Kidney capillary endothelial cell (primary cell): ENCODE measurements around the gene RPS6KB2.
A peak's percentile ranks its signal among the peaks of the same experiment; 100 is the strongest.

Source experiments
- DNase-seq: peaks from one replicate; pipeline ENCODE4 v3.0.0-alpha.2; 2018; ENCODE audit warnings: low spot score

RPS6KB2 gene

GRCh38 chr11:67428052-67429001 lies at the start of gene RPS6KB2:
RPS6KB2 (plus strand) TSS chr11:67428494; CDS start chr11:67428546, 52 bp downstream.
- peak; percentile 97 for DNase-seq

GRCh38 chr11:67378544-67378943 lies 49.8 kb upstream of the RPS6KB2 start:
- no peak for DNase-seq

GRCh38 chr11:67379061-67380058 lies 48.9 kb upstream of the RPS6KB2 start:
- DNase-seq, result no peak

GRCh38 chr11:67381244-67381972 lies 46.9 kb upstream of the RPS6KB2 start:
- DNase-seq, result no peak

GRCh38 chr11:67382276-67383136 lies 45.8 kb upstream of the RPS6KB2 start:
- peak; percentile 75 for DNase-seq

GRCh38 chr11:67384851-67385366 lies 43.4 kb upstream of the RPS6KB2 start:
- no peak for DNase-seq

GRCh38 chr11:67387069-67387468 lies 41.2 kb upstream of the RPS6KB2 start:
- no peak for DNase-seq

- DNase-seq, result no peak
Observed at GRCh38 chr11:67387518-67387917, 40.8 kb upstream of the RPS6KB2 start.

GRCh38 chr11:67389477-67389876 lies 38.8 kb upstream of the RPS6KB2 start:
- no peak for DNase-seq

GRCh38 chr11:67390947-67391303 lies 37.4 kb upstream of the RPS6KB2 start:
- DNase-seq, result no peak

GRCh38 chr11:67391304-67392182 lies 36.8 kb upstream of the RPS6KB2 start, which contains the start of gene RAD9A:
RAD9A (plus strand) TSS chr11:67391986; CDS start chr11:67392045, 59 bp downstream.
- DNase-seq, result peak; percentile 90

- no peak for DNase-seq
Observed at GRCh38 chr11:67392183-67392715, 36.0 kb upstream of the RPS6KB2 start.

GRCh38 chr11:67393437-67393836 lies 34.9 kb upstream of the RPS6KB2 start:
- no peak for DNase-seq

GRCh38 chr11:67393990-67394389 lies 34.3 kb upstream of the RPS6KB2 start:
- DNase-seq, result no peak

GRCh38 chr11:67395555-67396258 lies 32.6 kb upstream of the RPS6KB2 start:
- DNase-seq, result no peak

- no peak for DNase-seq
Observed at GRCh38 chr11:67396259-67396581, 32.1 kb upstream of the RPS6KB2 start.

- no peak for DNase-seq
Observed at GRCh38 chr11:67396587-67397389, 31.5 kb upstream of the RPS6KB2 start.

- DNase-seq, result no peak
Observed at GRCh38 chr11:67397536-67397935, 30.8 kb upstream of the RPS6KB2 start.
